GM12878 (cell line): Measurements from ENCODE around the gene GIMAP8.

Experiments
- EGR1 ChIP-seq, 2 experiments: IDR thresholded peaks; 1 replicate in 1 of 2; 2 replicates in 1 of 2; pipeline ENCODE4 v1.6.1; 2011 to 2012; ENCODE audit warnings: low read depth in 2 of 2, low read length in 2 of 2, borderline replicate concordance in 1 of 2, mild to moderate bottlenecking in 1 of 2, moderate library complexity in 1 of 2
- GATAD2B ChIP-seq: fragments of 450-650 bp; conservative IDR thresholded peaks from 2 replicates; pipeline ENCODE4 v1.6.1; 2017; ENCODE audit warnings: low read depth, mild to moderate bottlenecking, moderate library complexity
- RFX5 ChIP-seq: IDR thresholded peaks from 2 replicates; pipeline ENCODE4 v1.6.1; 2011; ENCODE audit warnings: low read depth, low read length, improper control_type of control experiment
- ZNF274 ChIP-seq: IDR thresholded peaks from one replicate; pipeline ENCODE4 v1.8.0; 2011; ENCODE audit not compliant: insufficient read length, insufficient read depth
- TF ChIP-seq, protein P1 (sequence below), 3 experiments: IDR thresholded peaks in 2 of 3; conservative IDR thresholded peaks in 1 of 3; 2 replicates each; pipeline ENCODE4 v1.5.1; 2011; ENCODE audit warnings: low read depth in 3 of 3, low read length in 3 of 3, mild to moderate bottlenecking in 3 of 3, control low read depth in 2 of 3, moderate library complexity in 2 of 3, inconsistent platforms in 1 of 3, mixed read lengths in 1 of 3; ENCODE audit not compliant: control insufficient read depth in 2 of 3, insufficient read depth in 1 of 3; ENCODE audit errors: extremely low read depth in 1 of 3

DNA sequence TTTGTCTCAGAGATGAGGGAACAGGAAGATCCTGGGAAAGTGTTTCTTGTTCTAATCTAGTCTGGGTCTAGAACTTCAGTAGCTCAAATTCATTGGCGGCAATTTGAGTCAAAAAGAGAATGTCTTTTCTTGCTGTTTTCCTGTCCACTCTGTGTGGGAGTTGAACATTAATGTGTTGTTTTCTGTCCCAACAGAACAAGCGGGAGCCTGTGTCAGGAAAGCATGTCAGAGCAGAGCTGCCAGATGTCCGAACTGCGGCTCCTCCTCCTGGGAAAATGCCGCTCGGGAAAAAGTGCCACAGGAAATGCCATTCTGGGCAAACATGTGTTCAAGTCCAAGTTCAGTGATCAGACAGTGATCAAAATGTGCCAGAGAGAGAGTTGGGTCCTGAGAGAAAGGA is 16.0 kb downstream of the GIMAP8 start:
- TF ChIP-seq GATAD2B = no peak
- TF ChIP-seq, protein P1, sequence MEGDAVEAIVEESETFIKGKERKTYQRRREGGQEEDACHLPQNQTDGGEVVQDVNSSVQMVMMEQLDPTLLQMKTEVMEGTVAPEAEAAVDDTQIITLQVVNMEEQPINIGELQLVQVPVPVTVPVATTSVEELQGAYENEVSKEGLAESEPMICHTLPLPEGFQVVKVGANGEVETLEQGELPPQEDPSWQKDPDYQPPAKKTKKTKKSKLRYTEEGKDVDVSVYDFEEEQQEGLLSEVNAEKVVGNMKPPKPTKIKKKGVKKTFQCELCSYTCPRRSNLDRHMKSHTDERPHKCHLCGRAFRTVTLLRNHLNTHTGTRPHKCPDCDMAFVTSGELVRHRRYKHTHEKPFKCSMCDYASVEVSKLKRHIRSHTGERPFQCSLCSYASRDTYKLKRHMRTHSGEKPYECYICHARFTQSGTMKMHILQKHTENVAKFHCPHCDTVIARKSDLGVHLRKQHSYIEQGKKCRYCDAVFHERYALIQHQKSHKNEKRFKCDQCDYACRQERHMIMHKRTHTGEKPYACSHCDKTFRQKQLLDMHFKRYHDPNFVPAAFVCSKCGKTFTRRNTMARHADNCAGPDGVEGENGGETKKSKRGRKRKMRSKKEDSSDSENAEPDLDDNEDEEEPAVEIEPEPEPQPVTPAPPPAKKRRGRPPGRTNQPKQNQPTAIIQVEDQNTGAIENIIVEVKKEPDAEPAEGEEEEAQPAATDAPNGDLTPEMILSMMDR (IDR thresholded peaks at IDR 0.05 in 2 of 3, conservative IDR thresholded peaks at IDR 0.05 in 1 of 3; ENCODE audit: control insufficient read depth in 2 of 3, extremely low read depth in 1 of 3, insufficient read depth in 1 of 3, low read depth in 3 of 3, low read length in 3 of 3) = no peak
- TF ChIP-seq ZNF274 = no peak
- TF ChIP-seq EGR1 (IDR thresholded peaks at IDR 0.05; ENCODE audit: borderline replicate concordance in 1 of 2, low read depth in 2 of 2, low read length in 2 of 2) = no peak
- TF ChIP-seq RFX5 = no peak
